SK-N-SH (cell line): ENCODE results near the gene SORBS2. TPM values are rescaled to one million over a fixed set of nuclear protein-coding genes. Genes with fewer than 3 reads are reported as not detected.

Experiments
- CTCF ChIA-PET: fragments of 300-600, 350-600 bp; formaldehyde crosslinking; extraction: SDS; loops from one replicate; lab custom pipeline; 2021; lab: Yijun Ruan, JAX
- POLR2A ChIA-PET: fragments of 350-600 bp; sonication (Branson Sonifier 250); formaldehyde crosslinking; extraction: SDS; loops from one replicate; lab custom pipeline; 2020; ENCODE audit warnings: antibody characterized with exemption, inconsistent platforms; lab: Yijun Ruan, JAX
- DNase-seq: peaks from one replicate; pipeline ENCODE4 v3.0.0; 2012
- H2AFZ ChIP-seq: fragments of 200-600 bp; sonication (generic); 2 replicates; pipeline ENCODE4 v1.8.1; 2016; ENCODE audit warnings: antibody characterized with exemption, mild to moderate bottlenecking, low read depth
- H3F3A ChIP-seq: fragments of 200-600 bp; sonication (generic); replicated peaks from 2 replicates; pipeline ENCODE3; 2016; ENCODE audit warnings: antibody characterized with exemption, mild to moderate bottlenecking; ENCODE audit not compliant: insufficient read depth
- H3K27ac ChIP-seq, 2 experiments: fragments of 200-500 bp in 1 of 2; fragments of 200-600 bp in 1 of 2; sonication (Bioruptor generic) in 1 of 2; sonication (generic), shearing (Covaris generic) in 1 of 2; 2 replicates each; pipeline versions ENCODE4 v1.5.1 to v1.6.1; 2014 to 2016; ENCODE audit warnings: low read depth in 2 of 2, inconsistent platforms in 1 of 2, low read length in 1 of 2, mild to moderate bottlenecking in 1 of 2, mixed read lengths in 1 of 2
- H3K27me3 ChIP-seq: fragments of 200-600 bp; sonication (generic), shearing (Covaris generic); 2 replicates; pipeline ENCODE4 v1.6.1; 2016; ENCODE audit warnings: mixed run types; ENCODE audit not compliant: insufficient read depth
- H3K36me3 ChIP-seq, 2 experiments: fragments of 200-500 bp in 1 of 2; fragments of 200-600 bp in 1 of 2; sonication (Bioruptor generic) in 1 of 2; sonication (generic) in 1 of 2; replicated peaks in 1 of 2; 2 replicates each; pipeline versions ENCODE3 to v1.5.1; 2014 to 2016; ENCODE audit warnings: low read length in 1 of 2, mild to moderate bottlenecking in 1 of 2; ENCODE audit not compliant: insufficient read depth in 2 of 2, control insufficient read depth in 1 of 2
- H3K4me1 ChIP-seq, 2 experiments: fragments of 200-500 bp in 1 of 2; fragments of 200-600 bp in 1 of 2; sonication (Bioruptor generic) in 1 of 2; sonication (generic), shearing (Covaris generic) in 1 of 2; 2 replicates each; pipeline versions ENCODE4 v1.5.1 to v1.6.1; 2014 to 2016; ENCODE audit warnings: low read depth in 1 of 2, low read length in 1 of 2, mixed run types in 1 of 2; ENCODE audit not compliant: insufficient read depth in 2 of 2, control insufficient read depth in 1 of 2
- H3K4me2 ChIP-seq: fragments of 200-600 bp; sonication (generic), shearing (Covaris generic); 2 replicates; pipeline ENCODE4 v1.6.1; 2017; ENCODE audit warnings: mixed run types
- H3K4me3 ChIP-seq, 2 experiments: fragments of 200-500 bp in 1 of 2; fragments of 200-600 bp in 1 of 2; sonication (Bioruptor generic) in 1 of 2; sonication (generic), shearing (Covaris generic) in 1 of 2; 2 replicates each; pipeline versions ENCODE4 v1.5.1 to v1.8.1; 2014 to 2016; ENCODE audit warnings: low read depth in 2 of 2, inconsistent platforms in 1 of 2, low read length in 1 of 2, mild to moderate bottlenecking in 1 of 2, mixed read lengths in 1 of 2, moderate library complexity in 1 of 2
- H3K79me2 ChIP-seq: fragments of 200-600 bp; sonication (generic); 2 replicates; pipeline ENCODE4 v1.8.1; 2017; ENCODE audit warnings: mild to moderate bottlenecking; ENCODE audit not compliant: insufficient read depth
- H3K9ac ChIP-seq: fragments of 200-600 bp; sonication (generic); 2 replicates; pipeline ENCODE4 v1.6.1; 2017; ENCODE audit warnings: mixed run types
- H3K9me2 ChIP-seq: fragments of 200-600 bp; sonication (generic); 2 replicates; pipeline ENCODE4 v1.6.1; 2017; ENCODE audit warnings: mixed run types
- H3K9me3 ChIP-seq: fragments of 200-600 bp; sonication (generic); 2 replicates; pipeline ENCODE4 v1.6.1; 2017; ENCODE audit warnings: mixed run types, mild to moderate bottlenecking, moderate library complexity
- H4K20me1 ChIP-seq: fragments of 200-600 bp; sonication (generic); 2 replicates; pipeline ENCODE4 v1.6.1; 2017; ENCODE audit warnings: mild to moderate bottlenecking, mixed run types; ENCODE audit not compliant: insufficient read depth
- CHD2 ChIP-seq: fragments of 150-350 bp; IDR thresholded peaks from 2 replicates; pipeline ENCODE4 v1.6.1; 2018; ENCODE audit warnings: low read length; ENCODE audit not compliant: partially characterized antibody
- ELF1 ChIP-seq: IDR thresholded peaks from 2 replicates; pipeline ENCODE4 v1.4.0; 2012
- FOSL2 ChIP-seq: IDR thresholded peaks from 2 replicates; pipeline ENCODE4 v1.4.0; 2012; ENCODE audit warnings: low read depth, mild to moderate bottlenecking, moderate library complexity, borderline replicate concordance
- GABPA ChIP-seq: IDR thresholded peaks from 2 replicates; pipeline ENCODE4 v1.4.0; 2012; ENCODE audit warnings: low read depth, mild to moderate bottlenecking
- NFIC ChIP-seq: IDR thresholded peaks from 2 replicates; pipeline ENCODE4 v1.4.0; 2012; ENCODE audit warnings: borderline replicate concordance
- RAD21 ChIP-seq: IDR thresholded peaks from 2 replicates; pipeline ENCODE4 v1.6.1; 2012; ENCODE audit warnings: mild to moderate bottlenecking, low read length
- RCOR1 ChIP-seq: fragments of 150-350 bp; IDR thresholded peaks from 2 replicates; pipeline ENCODE4 v1.6.1; 2017; ENCODE audit warnings: antibody characterized with exemption, low read length
- TCF12 ChIP-seq: IDR thresholded peaks from 2 replicates; pipeline ENCODE4 v1.4.0; 2012
- WGBS: methylation state at CpG from one replicate; pipeline ENCODE4 v1.1.6; 2017; ENCODE audit warnings: low lambda C conversion rate; 5-methylcytosine and 5-hydroxymethylcytosine counted together
- polyA plus RNA-seq, 3 experiments: library from polyadenylated mRNA; depleted of rRNA; stranded (reverse); fragments of >200 nt; gene quantifications; 2 replicates each; pipeline ENCODE4 v1.2.3, GENCODE V29; 2012
- TF ChIP-seq, protein P1 (sequence below): IDR thresholded peaks from 2 replicates; pipeline ENCODE4 v1.4.0; 2012; ENCODE audit warnings: low read depth
- TF ChIP-seq, protein P2 (sequence below): IDR thresholded peaks from 2 replicates; pipeline ENCODE4 v1.4.0; 2012; ENCODE audit warnings: low read depth, borderline replicate concordance
- TF ChIP-seq, protein P3 (sequence below): fragments of 150-350 bp; IDR thresholded peaks from 2 replicates; pipeline ENCODE4 v1.6.1; 2016; ENCODE audit warnings: mild to moderate bottlenecking, low read depth, low read length
- TF ChIP-seq, protein P4 (sequence below): IDR thresholded peaks from 2 replicates; pipeline ENCODE4 v1.6.1; 2012; ENCODE audit warnings: mild to moderate bottlenecking, low read depth, low read length, moderate library complexity

The SORBS2 gene
- polyA plus RNA-seq, 1 of the 3 experiments (the other 2 are of a cell fraction) = 2.5 TPM

DNA sequence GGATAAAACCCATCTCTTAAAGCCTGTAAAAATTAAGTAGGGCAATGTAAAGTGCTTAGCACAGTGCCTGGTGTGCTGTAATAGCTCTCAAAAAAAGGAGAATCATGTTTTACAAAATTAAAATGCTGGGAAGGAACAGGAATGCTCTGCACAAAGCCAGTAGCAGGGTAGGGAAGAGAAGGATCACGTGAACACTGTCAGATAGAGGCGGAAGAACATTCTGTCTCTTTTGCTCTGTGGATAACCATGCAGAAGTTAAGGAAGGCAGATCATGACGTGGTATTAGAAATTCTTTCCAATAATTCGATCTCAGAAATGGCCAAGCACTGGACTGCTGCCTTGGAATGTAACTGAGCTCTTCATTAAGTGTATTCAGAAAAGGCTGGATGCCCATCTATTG lies 140.5 kb downstream of the SORBS2 start (continued):
- TF ChIP-seq, protein P1, sequence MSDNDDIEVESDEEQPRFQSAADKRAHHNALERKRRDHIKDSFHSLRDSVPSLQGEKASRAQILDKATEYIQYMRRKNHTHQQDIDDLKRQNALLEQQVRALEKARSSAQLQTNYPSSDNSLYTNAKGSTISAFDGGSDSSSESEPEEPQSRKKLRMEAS = no peak
- TF ChIP-seq ELF1 = no peak
- TF ChIP-seq, protein P2, sequence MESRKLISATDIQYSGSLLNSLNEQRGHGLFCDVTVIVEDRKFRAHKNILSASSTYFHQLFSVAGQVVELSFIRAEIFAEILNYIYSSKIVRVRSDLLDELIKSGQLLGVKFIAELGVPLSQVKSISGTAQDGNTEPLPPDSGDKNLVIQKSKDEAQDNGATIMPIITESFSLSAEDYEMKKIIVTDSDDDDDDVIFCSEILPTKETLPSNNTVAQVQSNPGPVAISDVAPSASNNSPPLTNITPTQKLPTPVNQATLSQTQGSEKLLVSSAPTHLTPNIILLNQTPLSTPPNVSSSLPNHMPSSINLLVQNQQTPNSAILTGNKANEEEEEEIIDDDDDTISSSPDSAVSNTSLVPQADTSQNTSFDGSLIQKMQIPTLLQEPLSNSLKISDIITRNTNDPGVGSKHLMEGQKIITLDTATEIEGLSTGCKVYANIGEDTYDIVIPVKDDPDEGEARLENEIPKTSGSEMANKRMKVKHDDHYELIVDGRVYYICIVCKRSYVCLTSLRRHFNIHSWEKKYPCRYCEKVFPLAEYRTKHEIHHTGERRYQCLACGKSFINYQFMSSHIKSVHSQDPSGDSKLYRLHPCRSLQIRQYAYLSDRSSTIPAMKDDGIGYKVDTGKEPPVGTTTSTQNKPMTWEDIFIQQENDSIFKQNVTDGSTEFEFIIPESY = no peak
- no peak for TF ChIP-seq NFIC

DNA sequence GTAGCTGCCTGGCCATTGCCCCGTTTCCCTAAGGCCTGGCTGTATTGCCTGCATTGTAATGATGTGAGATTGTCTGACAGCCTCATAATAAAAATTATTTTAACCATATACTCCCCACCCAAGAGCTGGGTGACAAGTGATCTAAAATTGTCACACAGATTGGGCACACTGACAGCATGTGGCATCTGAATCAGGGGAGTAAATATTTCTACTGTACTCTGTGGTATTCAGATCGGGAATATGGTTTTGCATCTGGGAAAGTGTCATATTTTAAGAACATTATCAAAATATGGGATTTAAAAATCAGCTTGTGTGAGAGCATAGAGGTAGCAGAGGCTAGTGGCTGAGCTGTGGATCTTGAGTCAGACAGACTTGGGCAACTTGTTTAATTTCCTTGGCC lies 140.9 kb downstream of the SORBS2 start:
- Histone ChIP-seq H3F3A (no peaks in the 10 kb centered on the region), H3K9ac (no peak overlapping the region), H3K4me3 (no peak overlapping the region), H3K27ac (no peak overlapping the region), H3K36me3 (no peaks in the 10 kb centered on the region), H3K27me3 (no peaks in the 10 kb centered on the region), H2AFZ (no peak overlapping the region), H3K4me1 (no peaks in the 10 kb centered on the region; a peak in 2 of 4 replicates), H3K4me2 (no peak overlapping the region), H3K9me2 (no peaks in the 10 kb centered on the region), H4K20me1 (no peaks in the 10 kb centered on the region), H3K9me3 (no peaks in the 10 kb centered on the region), H3K79me2 (no peaks in the 10 kb centered on the region)
- ChIA-PET CTCF (interaction anchor here (1.3 to 1.6 kb wide), 2 partner anchors 8 to 30 kb away, joined by 3 read pairs; no protein-coding TSS in a partner anchor), POLR2A (no interaction called here)
- WGBS = 63% methylated on average over 2 of the region's 2 CpGs
- no peak for DNase-seq
- TF ChIP-seq FOSL2 = no peak
- TF ChIP-seq, protein P3, sequence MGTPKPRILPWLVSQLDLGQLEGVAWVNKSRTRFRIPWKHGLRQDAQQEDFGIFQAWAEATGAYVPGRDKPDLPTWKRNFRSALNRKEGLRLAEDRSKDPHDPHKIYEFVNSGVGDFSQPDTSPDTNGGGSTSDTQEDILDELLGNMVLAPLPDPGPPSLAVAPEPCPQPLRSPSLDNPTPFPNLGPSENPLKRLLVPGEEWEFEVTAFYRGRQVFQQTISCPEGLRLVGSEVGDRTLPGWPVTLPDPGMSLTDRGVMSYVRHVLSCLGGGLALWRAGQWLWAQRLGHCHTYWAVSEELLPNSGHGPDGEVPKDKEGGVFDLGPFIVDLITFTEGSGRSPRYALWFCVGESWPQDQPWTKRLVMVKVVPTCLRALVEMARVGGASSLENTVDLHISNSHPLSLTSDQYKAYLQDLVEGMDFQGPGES = no peak
- TF ChIP-seq, protein P2 = no peak
- TF ChIP-seq CHD2 = no peak
- TF ChIP-seq RAD21 = no peak
- TF ChIP-seq TCF12 = no peak
- TF ChIP-seq, protein P4, sequence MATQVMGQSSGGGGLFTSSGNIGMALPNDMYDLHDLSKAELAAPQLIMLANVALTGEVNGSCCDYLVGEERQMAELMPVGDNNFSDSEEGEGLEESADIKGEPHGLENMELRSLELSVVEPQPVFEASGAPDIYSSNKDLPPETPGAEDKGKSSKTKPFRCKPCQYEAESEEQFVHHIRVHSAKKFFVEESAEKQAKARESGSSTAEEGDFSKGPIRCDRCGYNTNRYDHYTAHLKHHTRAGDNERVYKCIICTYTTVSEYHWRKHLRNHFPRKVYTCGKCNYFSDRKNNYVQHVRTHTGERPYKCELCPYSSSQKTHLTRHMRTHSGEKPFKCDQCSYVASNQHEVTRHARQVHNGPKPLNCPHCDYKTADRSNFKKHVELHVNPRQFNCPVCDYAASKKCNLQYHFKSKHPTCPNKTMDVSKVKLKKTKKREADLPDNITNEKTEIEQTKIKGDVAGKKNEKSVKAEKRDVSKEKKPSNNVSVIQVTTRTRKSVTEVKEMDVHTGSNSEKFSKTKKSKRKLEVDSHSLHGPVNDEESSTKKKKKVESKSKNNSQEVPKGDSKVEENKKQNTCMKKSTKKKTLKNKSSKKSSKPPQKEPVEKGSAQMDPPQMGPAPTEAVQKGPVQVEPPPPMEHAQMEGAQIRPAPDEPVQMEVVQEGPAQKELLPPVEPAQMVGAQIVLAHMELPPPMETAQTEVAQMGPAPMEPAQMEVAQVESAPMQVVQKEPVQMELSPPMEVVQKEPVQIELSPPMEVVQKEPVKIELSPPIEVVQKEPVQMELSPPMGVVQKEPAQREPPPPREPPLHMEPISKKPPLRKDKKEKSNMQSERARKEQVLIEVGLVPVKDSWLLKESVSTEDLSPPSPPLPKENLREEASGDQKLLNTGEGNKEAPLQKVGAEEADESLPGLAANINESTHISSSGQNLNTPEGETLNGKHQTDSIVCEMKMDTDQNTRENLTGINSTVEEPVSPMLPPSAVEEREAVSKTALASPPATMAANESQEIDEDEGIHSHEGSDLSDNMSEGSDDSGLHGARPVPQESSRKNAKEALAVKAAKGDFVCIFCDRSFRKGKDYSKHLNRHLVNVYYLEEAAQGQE = no peak
- no peak for TF ChIP-seq NFIC
- TF ChIP-seq GABPA = no peak
- TF ChIP-seq RCOR1 = no peak
- no peak for TF ChIP-seq ELF1
